K562 (cell line): ENCODE data around the gene NAA15. TPM values are rescaled to one million over a fixed set of nuclear protein-coding genes. Genes with fewer than 3 reads are reported as not detected.

ENCODE experiments used
- BRD9 ChIP-seq: fragments of 450-650 bp; IDR thresholded peaks from 2 replicates; pipeline ENCODE4 v1.6.1; 2018; ENCODE audit warnings: low read depth; ENCODE audit not compliant: partially characterized antibody
- HCFC1 ChIP-seq: IDR thresholded peaks from 2 replicates; pipeline ENCODE4 v1.6.1; 2012; ENCODE audit warnings: low read depth, low read length, improper control_type of control experiment
- MEIS2 ChIP-seq: fragments of 450-650 bp; IDR thresholded peaks from 2 replicates; pipeline ENCODE4 v1.6.1; 2014; ENCODE audit warnings: mild to moderate bottlenecking; ENCODE audit not compliant: partially characterized antibody
- NFIX ChIP-seq: fragments of 250-450 bp; sonication (Bioruptor Pico); IDR thresholded peaks from 2 replicates; pipeline ENCODE4 v1.4.0; 2020; ENCODE audit warnings: low read depth, mild to moderate bottlenecking, moderate library complexity
- RBBP5 ChIP-seq: fragments of 200-600 bp; sonication (generic); IDR thresholded peaks from 2 replicates; pipeline ENCODE4 v1.6.1; 2012; ENCODE audit warnings: borderline replicate concordance, mild to moderate bottlenecking, low read length, control low read depth, inconsistent platforms; ENCODE audit not compliant: insufficient read depth, poor library complexity, severe bottlenecking
- TAL1 ChIP-seq: fragments of 450-650 bp; IDR thresholded peaks from 2 replicates; pipeline ENCODE4 v1.6.1; 2016; ENCODE audit warnings: mild to moderate bottlenecking
- ZFP36 ChIP-seq: fragments of 150-350 bp; IDR thresholded peaks from 2 replicates; pipeline ENCODE4 v1.6.1; 2018; ENCODE audit warnings: low read length, low read depth; ENCODE audit not compliant: partially characterized antibody
- ZNF121 ChIP-seq: sonication (generic); formaldehyde crosslinking; conservative IDR thresholded peaks from 2 replicates; pipeline ENCODE4 v1.8.0; 2022; ENCODE audit warnings: missing genetic modification reagents
- polyA plus RNA-seq, 8 experiments: library from polyadenylated mRNA; depleted of rRNA in 4 of 8; stranded (reverse) in 5 of 8; unstranded in 3 of 8; fragments of >200 nt; fragmentation: Nextera tagmentation in 2 of 8; fragmentation: Illumina TruSeq in 1 of 8; extraction: Ambion mirVana in 2 of 8; extraction: Trizol in 1 of 8; gene quantifications; 2 replicates each; pipeline versions ENCODE4 v1.2.1 to v1.2.3, GENCODE V29; 2011 to 2014; ENCODE audit warnings: inconsistent platforms in 1 of 8, missing spikeins in 1 of 8
- total RNA-seq, 7 experiments: library from RNA; depleted of rRNA in 6 of 7; stranded (reverse); fragments of >200 nt in 6 of 7; fragmentation: Illumina TruSeq in 2 of 7; extraction: Trizol in 2 of 7; gene quantifications; 2 replicates each; pipeline versions ENCODE4 v1.2.1 to v1.2.3, GENCODE V29; 2011 to 2021; ENCODE audit warnings: low replicate concordance in 1 of 7
- TF ChIP-seq, protein P1 (sequence below): fragments of 200-800 bp; sonication (Bioruptor generic); IDR thresholded peaks from 2 replicates; pipeline ENCODE4 v1.6.1; 2017; ENCODE audit warnings: missing genetic modification characterization, missing compliant biosample characterization
- TF ChIP-seq, protein P2 (sequence below): fragments of 450-650 bp; IDR thresholded peaks from 2 replicates; pipeline ENCODE4 v1.6.1; 2016; ENCODE audit warnings: mild to moderate bottlenecking, moderate library complexity
- TF ChIP-seq, protein P3 (sequence below): fragments of 250-450 bp; sonication (Bioruptor Pico); IDR thresholded peaks from 2 replicates; pipeline ENCODE4 v1.4.0; 2020; ENCODE audit warnings: mild to moderate bottlenecking

The NAA15 gene
- total and polyA plus RNA-seq, 9 of the 15 experiments (the other 6 are each of a cell fraction or from before 2014, with no cell fraction given) = 37.8 to 117 (median 63.2) TPM

GRCh38 chr4:139301113-139301820 is at the start of gene NAA15 (continued):
- TF ChIP-seq, protein P1, sequence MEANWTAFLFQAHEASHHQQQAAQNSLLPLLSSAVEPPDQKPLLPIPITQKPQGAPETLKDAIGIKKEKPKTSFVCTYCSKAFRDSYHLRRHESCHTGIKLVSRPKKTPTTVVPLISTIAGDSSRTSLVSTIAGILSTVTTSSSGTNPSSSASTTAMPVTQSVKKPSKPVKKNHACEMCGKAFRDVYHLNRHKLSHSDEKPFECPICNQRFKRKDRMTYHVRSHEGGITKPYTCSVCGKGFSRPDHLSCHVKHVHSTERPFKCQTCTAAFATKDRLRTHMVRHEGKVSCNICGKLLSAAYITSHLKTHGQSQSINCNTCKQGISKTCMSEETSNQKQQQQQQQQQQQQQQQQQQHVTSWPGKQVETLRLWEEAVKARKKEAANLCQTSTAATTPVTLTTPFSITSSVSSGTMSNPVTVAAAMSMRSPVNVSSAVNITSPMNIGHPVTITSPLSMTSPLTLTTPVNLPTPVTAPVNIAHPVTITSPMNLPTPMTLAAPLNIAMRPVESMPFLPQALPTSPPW (CRISPR knock-in tag) = peak; percentile 50; the same call in 1 of the 2 replicates
- TF ChIP-seq, protein P2, sequence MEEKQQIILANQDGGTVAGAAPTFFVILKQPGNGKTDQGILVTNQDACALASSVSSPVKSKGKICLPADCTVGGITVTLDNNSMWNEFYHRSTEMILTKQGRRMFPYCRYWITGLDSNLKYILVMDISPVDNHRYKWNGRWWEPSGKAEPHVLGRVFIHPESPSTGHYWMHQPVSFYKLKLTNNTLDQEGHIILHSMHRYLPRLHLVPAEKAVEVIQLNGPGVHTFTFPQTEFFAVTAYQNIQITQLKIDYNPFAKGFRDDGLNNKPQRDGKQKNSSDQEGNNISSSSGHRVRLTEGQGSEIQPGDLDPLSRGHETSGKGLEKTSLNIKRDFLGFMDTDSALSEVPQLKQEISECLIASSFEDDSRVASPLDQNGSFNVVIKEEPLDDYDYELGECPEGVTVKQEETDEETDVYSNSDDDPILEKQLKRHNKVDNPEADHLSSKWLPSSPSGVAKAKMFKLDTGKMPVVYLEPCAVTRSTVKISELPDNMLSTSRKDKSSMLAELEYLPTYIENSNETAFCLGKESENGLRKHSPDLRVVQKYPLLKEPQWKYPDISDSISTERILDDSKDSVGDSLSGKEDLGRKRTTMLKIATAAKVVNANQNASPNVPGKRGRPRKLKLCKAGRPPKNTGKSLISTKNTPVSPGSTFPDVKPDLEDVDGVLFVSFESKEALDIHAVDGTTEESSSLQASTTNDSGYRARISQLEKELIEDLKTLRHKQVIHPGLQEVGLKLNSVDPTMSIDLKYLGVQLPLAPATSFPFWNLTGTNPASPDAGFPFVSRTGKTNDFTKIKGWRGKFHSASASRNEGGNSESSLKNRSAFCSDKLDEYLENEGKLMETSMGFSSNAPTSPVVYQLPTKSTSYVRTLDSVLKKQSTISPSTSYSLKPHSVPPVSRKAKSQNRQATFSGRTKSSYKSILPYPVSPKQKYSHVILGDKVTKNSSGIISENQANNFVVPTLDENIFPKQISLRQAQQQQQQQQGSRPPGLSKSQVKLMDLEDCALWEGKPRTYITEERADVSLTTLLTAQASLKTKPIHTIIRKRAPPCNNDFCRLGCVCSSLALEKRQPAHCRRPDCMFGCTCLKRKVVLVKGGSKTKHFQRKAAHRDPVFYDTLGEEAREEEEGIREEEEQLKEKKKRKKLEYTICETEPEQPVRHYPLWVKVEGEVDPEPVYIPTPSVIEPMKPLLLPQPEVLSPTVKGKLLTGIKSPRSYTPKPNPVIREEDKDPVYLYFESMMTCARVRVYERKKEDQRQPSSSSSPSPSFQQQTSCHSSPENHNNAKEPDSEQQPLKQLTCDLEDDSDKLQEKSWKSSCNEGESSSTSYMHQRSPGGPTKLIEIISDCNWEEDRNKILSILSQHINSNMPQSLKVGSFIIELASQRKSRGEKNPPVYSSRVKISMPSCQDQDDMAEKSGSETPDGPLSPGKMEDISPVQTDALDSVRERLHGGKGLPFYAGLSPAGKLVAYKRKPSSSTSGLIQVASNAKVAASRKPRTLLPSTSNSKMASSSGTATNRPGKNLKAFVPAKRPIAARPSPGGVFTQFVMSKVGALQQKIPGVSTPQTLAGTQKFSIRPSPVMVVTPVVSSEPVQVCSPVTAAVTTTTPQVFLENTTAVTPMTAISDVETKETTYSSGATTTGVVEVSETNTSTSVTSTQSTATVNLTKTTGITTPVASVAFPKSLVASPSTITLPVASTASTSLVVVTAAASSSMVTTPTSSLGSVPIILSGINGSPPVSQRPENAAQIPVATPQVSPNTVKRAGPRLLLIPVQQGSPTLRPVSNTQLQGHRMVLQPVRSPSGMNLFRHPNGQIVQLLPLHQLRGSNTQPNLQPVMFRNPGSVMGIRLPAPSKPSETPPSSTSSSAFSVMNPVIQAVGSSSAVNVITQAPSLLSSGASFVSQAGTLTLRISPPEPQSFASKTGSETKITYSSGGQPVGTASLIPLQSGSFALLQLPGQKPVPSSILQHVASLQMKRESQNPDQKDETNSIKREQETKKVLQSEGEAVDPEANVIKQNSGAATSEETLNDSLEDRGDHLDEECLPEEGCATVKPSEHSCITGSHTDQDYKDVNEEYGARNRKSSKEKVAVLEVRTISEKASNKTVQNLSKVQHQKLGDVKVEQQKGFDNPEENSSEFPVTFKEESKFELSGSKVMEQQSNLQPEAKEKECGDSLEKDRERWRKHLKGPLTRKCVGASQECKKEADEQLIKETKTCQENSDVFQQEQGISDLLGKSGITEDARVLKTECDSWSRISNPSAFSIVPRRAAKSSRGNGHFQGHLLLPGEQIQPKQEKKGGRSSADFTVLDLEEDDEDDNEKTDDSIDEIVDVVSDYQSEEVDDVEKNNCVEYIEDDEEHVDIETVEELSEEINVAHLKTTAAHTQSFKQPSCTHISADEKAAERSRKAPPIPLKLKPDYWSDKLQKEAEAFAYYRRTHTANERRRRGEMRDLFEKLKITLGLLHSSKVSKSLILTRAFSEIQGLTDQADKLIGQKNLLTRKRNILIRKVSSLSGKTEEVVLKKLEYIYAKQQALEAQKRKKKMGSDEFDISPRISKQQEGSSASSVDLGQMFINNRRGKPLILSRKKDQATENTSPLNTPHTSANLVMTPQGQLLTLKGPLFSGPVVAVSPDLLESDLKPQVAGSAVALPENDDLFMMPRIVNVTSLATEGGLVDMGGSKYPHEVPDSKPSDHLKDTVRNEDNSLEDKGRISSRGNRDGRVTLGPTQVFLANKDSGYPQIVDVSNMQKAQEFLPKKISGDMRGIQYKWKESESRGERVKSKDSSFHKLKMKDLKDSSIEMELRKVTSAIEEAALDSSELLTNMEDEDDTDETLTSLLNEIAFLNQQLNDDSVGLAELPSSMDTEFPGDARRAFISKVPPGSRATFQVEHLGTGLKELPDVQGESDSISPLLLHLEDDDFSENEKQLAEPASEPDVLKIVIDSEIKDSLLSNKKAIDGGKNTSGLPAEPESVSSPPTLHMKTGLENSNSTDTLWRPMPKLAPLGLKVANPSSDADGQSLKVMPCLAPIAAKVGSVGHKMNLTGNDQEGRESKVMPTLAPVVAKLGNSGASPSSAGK = peak; percentile 80
- TF ChIP-seq MEIS2 (peak; percentile 69), NFIX (no peak), TAL1 (no peak), RBBP5 (peak; percentile 91), ZFP36 (peak; percentile 32), HCFC1 (peak; percentile 71), ZNF121 (CRISPR knock-in tag) (no peak), BRD9 (peak; percentile 9)
- TF ChIP-seq, protein P3, sequence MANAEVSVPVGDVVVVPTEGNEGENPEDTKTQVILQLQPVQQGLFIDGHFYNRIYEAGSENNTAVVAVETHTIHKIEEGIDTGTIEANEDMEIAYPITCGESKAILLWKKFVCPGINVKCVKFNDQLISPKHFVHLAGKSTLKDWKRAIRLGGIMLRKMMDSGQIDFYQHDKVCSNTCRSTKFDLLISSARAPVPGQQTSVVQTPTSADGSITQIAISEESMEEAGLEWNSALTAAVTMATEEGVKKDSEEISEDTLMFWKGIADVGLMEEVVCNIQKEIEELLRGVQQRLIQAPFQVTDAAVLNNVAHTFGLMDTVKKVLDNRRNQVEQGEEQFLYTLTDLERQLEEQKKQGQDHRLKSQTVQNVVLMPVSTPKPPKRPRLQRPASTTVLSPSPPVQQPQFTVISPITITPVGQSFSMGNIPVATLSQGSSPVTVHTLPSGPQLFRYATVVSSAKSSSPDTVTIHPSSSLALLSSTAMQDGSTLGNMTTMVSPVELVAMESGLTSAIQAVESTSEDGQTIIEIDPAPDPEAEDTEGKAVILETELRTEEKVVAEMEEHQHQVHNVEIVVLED (CRISPR knock-in tag) = 0 out of 2 replicates have a peak, but pooled peaks have one; percentile 30
